GM20000 (cell line): ENCODE results near the gene TMEM63C.

Source experiments
- DNase-seq: peaks from one replicate; pipeline ENCODE4 v3.0.0; 2012; ENCODE audit warnings: low spot score
- CTCF ChIP-seq: IDR thresholded peaks from 2 replicates; pipeline ENCODE4 v1.5.1; 2012; ENCODE audit warnings: mild to moderate bottlenecking, control low read depth; ENCODE audit errors: extremely low read depth, missing control alignments

The TMEM63C gene

GRCh38 chr14:77248666-77249065 lies 67.1 kb downstream of the TMEM63C start:
- DNase-seq, result no peak
- TF ChIP-seq CTCF, result no peak

- no peak for DNase-seq
- TF ChIP-seq CTCF, result no peak
Measured at GRCh38 chr14:77249286-77249685, 67.7 kb downstream of the TMEM63C start.

GRCh38 chr14:77250927-77251326 lies 69.3 kb downstream of the TMEM63C start:
- TF ChIP-seq CTCF, result no peak

GRCh38 chr14:77251870-77252269 lies 70.3 kb downstream of the TMEM63C start:
- TF ChIP-seq CTCF, result no peak
- no peak for DNase-seq

More at GRCh38 chr14:77250927-77251326, 69.3 kb downstream of the TMEM63C start:
- no peak for DNase-seq

GRCh38 chr14:77253333-77254190 lies 72.0 kb downstream of the TMEM63C start:
- TF ChIP-seq CTCF, result no peak
- no peak for DNase-seq

GRCh38 chr14:77256694-77257093 lies 75.1 kb downstream of the TMEM63C start:
- no peak for TF ChIP-seq CTCF

GRCh38 chr14:77257700-77258099 lies 76.1 kb downstream of the TMEM63C start:
- DNase-seq, result no peak
- no peak for TF ChIP-seq CTCF

More at GRCh38 chr14:77256694-77257093, 75.1 kb downstream of the TMEM63C start:
- DNase-seq, result no peak
